ENCODE measurements around the gene VSIR.

GRCh38 chr10:71783917-71784678 is 10.8 kb upstream of the VSIR start:
- TF ChIP-seq CTCF (IDR thresholded peaks at IDR 0.05; ENCODE audit: insufficient read depth, low read length, poor library complexity, severe bottlenecking), result no peak
- no peak for TF ChIP-seq EZH2phosphoT487 (conservative IDR thresholded peaks at IDR 0.05; ENCODE audit: low read length)
